T-cell (primary cell): ENCODE results near the gene HAP1. TPM values are rescaled to one million over a fixed set of nuclear protein-coding genes. Genes with fewer than 3 reads are reported as not detected.

Experiments
- ATAC-seq, 4 experiments: fragments of 200-7000 bp in 3 of 4; fragments of 150-1000 bp in 1 of 4; cut with Tn5 transposase; replicated peaks in 1 of 4; 1 replicate in 3 of 4; 2 replicates in 1 of 4; pipeline ENCODE4 v1.10.0; 2021; ENCODE audit warnings: moderate library complexity in 3 of 4, mild to moderate bottlenecking in 2 of 4, moderate number of reproducible peaks in 1 of 4
- CTCF ChIA-PET, 2 donors: fragments of 300-600 bp; sonication (Branson Sonifier 250); formaldehyde crosslinking; loops; one replicate each; lab custom pipeline; 2022; ENCODE audit warnings: antibody characterized with exemption in 2 of 2; lab: Charles Lee
- POLR2A ChIA-PET, 2 donors: fragments of 300-600 bp; sonication (Branson Sonifier 250); formaldehyde crosslinking; loops; one replicate each; lab custom pipeline; 2022; ENCODE audit warnings: antibody characterized with exemption in 2 of 2; lab: Charles Lee
- DNase-seq, 35 experiments: peaks; one replicate each; pipeline versions ENCODE4 v3.0.0 to v3.0.0-alpha.2; 2013 to 2023
- H3K27ac ChIP-seq: one replicate; pipeline ENCODE4 v1.5.1; 2013; ENCODE audit warnings: low read length
- H3K27me3 ChIP-seq, 2 experiments: replicated peaks in 1 of 2; 1 replicate in 1 of 2; 2 replicates in 1 of 2; pipeline versions ENCODE4 v1.6.1 to v1.7.0; 2013; ENCODE audit warnings: low read length in 1 of 2, mixed read lengths in 1 of 2; ENCODE audit not compliant: control insufficient read depth in 2 of 2, insufficient read depth in 2 of 2; ENCODE audit errors: extremely low read depth in 1 of 2
- H3K36me3 ChIP-seq, 2 donors: 1 replicate in 1 of 2; 2 replicates in 1 of 2; pipeline versions ENCODE4 v1.6.1 to v1.7.0; 2013; ENCODE audit warnings: low read length in 1 of 2; ENCODE audit not compliant: control insufficient read depth in 2 of 2, insufficient read depth in 1 of 2; ENCODE audit errors: extremely low read depth in 1 of 2
- H3K4me1 ChIP-seq, 2 experiments: 1 replicate in 1 of 2; 2 replicates in 1 of 2; pipeline versions ENCODE4 v1.6.1 to v1.7.0; 2013; ENCODE audit warnings: low read length in 2 of 2, mixed read lengths in 1 of 2; ENCODE audit not compliant: insufficient read depth in 2 of 2, control insufficient read depth in 1 of 2; ENCODE audit errors: extremely low read depth in 1 of 2
- H3K4me3 ChIP-seq, 2 donors: 1 replicate in 1 of 2; 2 replicates in 1 of 2; pipeline versions ENCODE4 v1.5.1 to v1.7.0; 2013; ENCODE audit warnings: mild to moderate bottlenecking in 2 of 2, low read length in 1 of 2, moderate library complexity in 1 of 2; ENCODE audit not compliant: control insufficient read depth in 1 of 2; ENCODE audit errors: extremely low read depth in 1 of 2
- H3K9me3 ChIP-seq: 2 replicates; pipeline ENCODE4 v1.7.0; 2013
- H3K27ac Mint-ChIP-seq, 2 donors: one replicate each; pipeline ENCODE4 v1.8.0; 2020 to 2021; ENCODE audit warnings: mild to moderate bottlenecking in 2 of 2, mixed read lengths in 2 of 2
- H3K27me3 Mint-ChIP-seq, 2 donors: one replicate each; pipeline ENCODE4 v1.8.0; 2021 to 2022; ENCODE audit warnings: mixed read lengths in 2 of 2
- H3K36me3 Mint-ChIP-seq: one replicate; pipeline ENCODE4 v1.8.0; 2021; ENCODE audit warnings: mixed read lengths
- H3K4me1 Mint-ChIP-seq, 3 donors: one replicate each; pipeline ENCODE4 v1.8.0; 2020 to 2022; ENCODE audit warnings: mixed read lengths in 3 of 3, mild to moderate bottlenecking in 1 of 3
- H3K4me3 Mint-ChIP-seq, 3 donors: one replicate each; pipeline ENCODE4 v1.8.0; 2020 to 2022; ENCODE audit warnings: mild to moderate bottlenecking in 3 of 3, mixed read lengths in 3 of 3, moderate library complexity in 3 of 3
- H3K9me3 Mint-ChIP-seq, 3 donors: one replicate each; pipeline ENCODE4 v1.8.0; 2020 to 2022; ENCODE audit warnings: mixed read lengths in 3 of 3
- whole genome bisulfite sequencing: methylation state at CpG from one replicate; pipeline ENCODE4 v1.1.5; 2013; ENCODE audit warnings: missing lambda C conversion rate; ENCODE audit not compliant: insufficient coverage; 5-methylcytosine and 5-hydroxymethylcytosine counted together
- total RNA-seq, 35 experiments: library from RNA in 6 of 35; stranded (reverse) in 6 of 35; fragments of 120-200 nt in 1 of 35; gene quantifications; one replicate each; pipeline versions ENCODE4 v1.2.1 to v1.2.4 and lab custom pipeline; 2013 to 2026

Gene HAP1
- total RNA-seq, 5 donors from 2014 or later (not counting 1 experiment from before 2014, with no cell fraction given), result 0.49 to 0.63 (median 0.53) TPM; not detected in 2

GRCh38 chr17:41738801-41739112 is 4.3 kb upstream of the HAP1 start:
- H3K27me3 Mint-ChIP-seq, result peaks cover 26 to 36% of the 10 kb centered on the region in 2 donors
- Histone ChIP-seq H3K36me3 (no peaks in the 10 kb centered on the region), H3K4me1 (peaks cover 2 to 23% of the 10 kb centered on the region in 2 experiments), H3K9me3 (no peaks in the 10 kb centered on the region), H3K27ac (no peak overlapping the region), H3K27me3 (peaks cover 0 to 43% of the 10 kb centered on the region in 2 experiments), H3K4me3 (no peak overlapping the region)
- CTCF ChIA-PET, result no interaction called here
- H3K4me1 Mint-ChIP-seq, result peaks cover 0 to 10% (median 2%) of the 10 kb centered on the region in 3 donors
- H3K9me3 Mint-ChIP-seq, result no peaks in the 10 kb centered on the region
- no peak overlapping the region for H3K4me3 Mint-ChIP-seq
- DNase-seq (no peak), ATAC-seq (no peak)
- H3K36me3 Mint-ChIP-seq, result no peaks in the 10 kb centered on the region
- POLR2A ChIA-PET, result no interaction called here
- WGBS, result 100% methylated on average over 4 of the region's 5 CpGs
- no peak overlapping the region for H3K27ac Mint-ChIP-seq

DNA sequence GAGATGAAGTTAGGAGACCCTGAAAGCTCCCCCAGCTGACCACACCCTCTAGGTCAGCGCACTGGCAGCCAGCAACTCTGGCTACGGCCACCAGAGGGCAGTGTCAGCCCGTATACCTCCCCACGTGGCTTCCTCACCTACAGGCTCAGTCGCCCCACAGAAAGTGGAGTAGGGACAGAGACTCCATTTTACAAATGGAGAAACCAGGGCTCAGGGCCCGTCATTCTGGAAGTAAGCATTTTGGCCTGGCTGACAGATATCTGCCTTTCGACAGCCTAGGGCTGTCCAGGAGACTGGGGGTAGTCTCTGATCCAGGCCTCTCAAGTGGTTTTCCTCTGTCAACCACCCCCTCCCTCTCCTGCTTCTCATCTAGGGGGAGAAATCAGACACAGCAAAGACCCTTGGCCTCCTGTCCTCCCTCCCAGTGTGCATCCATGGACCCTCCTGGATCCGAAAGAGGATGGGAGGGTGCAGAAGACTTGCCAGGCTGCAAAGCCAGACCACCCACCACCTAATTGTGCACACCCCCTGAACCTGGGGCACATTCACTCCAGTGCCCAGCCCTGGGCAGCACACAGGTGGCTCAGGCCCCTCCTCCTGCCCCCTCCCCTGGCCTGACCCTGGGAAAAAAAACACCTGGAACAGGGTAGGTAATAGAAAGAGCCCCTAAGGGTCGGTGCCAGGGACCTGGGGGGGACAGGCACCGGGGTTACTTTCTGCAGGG is 3.8 kb upstream of the HAP1 start:
- Mint-ChIP-seq H3K9me3 (no peaks in the 10 kb centered on the region), H3K4me3 (no peak overlapping the region), H3K36me3 (no peaks in the 10 kb centered on the region), H3K27me3 (peaks cover 29 to 39% of the 10 kb centered on the region in 2 donors), H3K4me1 (peaks cover 0 to 12% (median 4%) of the 10 kb centered on the region in 3 donors), H3K27ac (no peak overlapping the region)
- Histone ChIP-seq H3K4me1 (peaks cover 2 to 25% of the 10 kb centered on the region in 2 experiments), H3K9me3 (no peaks in the 10 kb centered on the region), H3K27ac (no peak overlapping the region), H3K4me3 (no peak overlapping the region), H3K27me3 (peaks cover 0 to 47% of the 10 kb centered on the region in 2 experiments), H3K36me3 (no peaks in the 10 kb centered on the region)
- DNase-seq (peak; percentile 38 to 89 (median 69)), ATAC-seq (peak; percentile 83 to 94 (median 90))
- POLR2A ChIA-PET, result no interaction called here
- WGBS, result 39% methylated on average over 3 of the region's 10 CpGs
- CTCF ChIA-PET, result interaction anchor here (0.6 to 1.4 kb wide), 6 partner anchors 59 to 323 kb away, joined by 3 to 10 read pairs (median 5); partner anchors contain the start of gene KLHL11 (in 1 of the 2)

DNA sequence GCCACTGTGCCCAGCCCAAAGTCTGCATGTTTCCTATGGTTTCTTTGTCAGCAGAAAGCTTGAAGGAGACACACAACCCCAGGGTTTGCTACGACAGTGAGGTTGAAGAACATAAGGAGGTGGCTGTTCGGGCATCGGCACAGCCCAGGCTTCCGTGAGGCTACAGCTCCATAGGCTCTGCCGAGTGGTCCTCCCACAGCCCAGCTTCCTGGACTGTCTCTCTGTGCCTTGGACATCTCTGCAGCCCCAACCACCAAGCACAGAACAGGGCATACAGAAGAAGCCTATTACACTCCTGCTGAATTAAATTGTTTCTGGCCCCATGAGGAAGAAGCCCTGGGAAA is 3.2 kb upstream of the HAP1 start:
- Mint-ChIP-seq H3K4me3 (peak overlapping the region in 1 of 3 donors; percentile 24), H3K4me1 (peaks cover 0 to 12% (median 4%) of the 10 kb centered on the region in 3 donors), H3K9me3 (no peaks in the 10 kb centered on the region), H3K27me3 (peaks cover 30 to 41% of the 10 kb centered on the region in 2 donors), H3K36me3 (no peaks in the 10 kb centered on the region), H3K27ac (peak overlapping the region in 1 of 2 donors; percentile 36)
- H3K9me3 ChIP-seq, result no peaks in the 10 kb centered on the region
- H3K27me3 ChIP-seq, result peaks cover 0 to 53% of the 10 kb centered on the region in 2 experiments
- ChIA-PET CTCF (interaction anchor here (0.6 to 1.4 kb wide), 7 partner anchors 18 to 324 kb away, joined by 3 to 10 read pairs (median 6); partner anchors contain the start of gene KLHL11 (in 1 of the 2)), POLR2A (interaction anchor here in 1 of 2 donors (0.5 kb wide), 1 partner anchor 62 kb away, joined by 3 read pairs; no protein-coding TSS in a partner anchor)
- H3K27ac ChIP-seq, result no peak overlapping the region
- no peak overlapping the region for H3K4me3 ChIP-seq
- DNase-seq (peak in 1 of 35 experiments; percentile 17), ATAC-seq (peak; percentile 10 to 42 (median 14))
- 60% methylated on average over 3 of the region's 5 CpGs for WGBS
- peaks cover 2 to 25% of the 10 kb centered on the region in 2 experiments for H3K4me1 ChIP-seq
- no peaks in the 10 kb centered on the region for H3K36me3 ChIP-seq

- peak overlapping the region in 1 of 3 donors; percentile 24 for H3K4me3 Mint-ChIP-seq
- peak in 3 of 35 experiments; percentile 13 to 36 (median 18) for DNase-seq
- H3K27me3 ChIP-seq, result peaks cover 2 to 59% of the 10 kb centered on the region in 2 experiments
Observed at GRCh38 chr17:41736983-41737679, 2.7 kb upstream of the HAP1 start.

GRCh38 chr17:41735744-41736143 is 1.3 kb upstream of the HAP1 start:
- ChIA-PET CTCF (interaction anchor here (0.5 to 0.6 kb wide), 2 partner anchors 52 to 76 kb away, joined by 3 read pairs; partner anchors contain the start of gene P3H4 (in 1 of the 2)), POLR2A (no interaction called here)
- no peak overlapping the region for H3K4me3 ChIP-seq
- DNase-seq, result no peak
- no peak for ATAC-seq
- no peak overlapping the region for H3K27ac ChIP-seq
- no peak overlapping the region for H3K4me3 Mint-ChIP-seq
- H3K27ac Mint-ChIP-seq, result peak overlapping the region in 1 of 2 donors; percentile 37
- peaks cover 0 to 12% (median 4%) of the 10 kb centered on the region in 3 donors for H3K4me1 Mint-ChIP-seq
- 82% methylated on average over 4 of the region's 4 CpGs for WGBS
- no peaks in the 10 kb centered on the region for H3K36me3 Mint-ChIP-seq
- peaks cover 3 to 70% of the 10 kb centered on the region in 2 experiments for H3K27me3 ChIP-seq
- peaks cover 2 to 25% of the 10 kb centered on the region in 2 experiments for H3K4me1 ChIP-seq
- H3K36me3 ChIP-seq, result no peaks in the 10 kb centered on the region
- no peaks in the 10 kb centered on the region for H3K9me3 Mint-ChIP-seq
- H3K27me3 Mint-ChIP-seq, result peaks cover 45 to 57% of the 10 kb centered on the region in 2 donors
- no peaks in the 10 kb centered on the region for H3K9me3 ChIP-seq

More at GRCh38 chr17:41736983-41737679, 2.7 kb upstream of the HAP1 start:
- Histone ChIP-seq H3K4me1 (peaks cover 2 to 25% of the 10 kb centered on the region in 2 experiments), H3K9me3 (no peaks in the 10 kb centered on the region), H3K4me3 (no peak overlapping the region), H3K36me3 (no peaks in the 10 kb centered on the region), H3K27ac (no peak overlapping the region)
- peak overlapping the region in 1 of 2 donors; percentile 36 for H3K27ac Mint-ChIP-seq
- ChIA-PET POLR2A (interaction anchor here in 1 of 2 donors (0.5 kb wide), 1 partner anchor 62 kb away, joined by 3 read pairs; no protein-coding TSS in a partner anchor), CTCF (interaction anchor here (0.6 to 1.4 kb wide), 8 partner anchors 17 to 324 kb away, joined by 3 to 10 read pairs (median 5); partner anchors contain the start of gene KLHL11 (in 1 of the 2))
- H3K27me3 Mint-ChIP-seq, result peaks cover 35 to 46% of the 10 kb centered on the region in 2 donors
- no peaks in the 10 kb centered on the region for H3K36me3 Mint-ChIP-seq
- peaks cover 0 to 12% (median 4%) of the 10 kb centered on the region in 3 donors for H3K4me1 Mint-ChIP-seq
- no peaks in the 10 kb centered on the region for H3K9me3 Mint-ChIP-seq
- ATAC-seq, result peak in 2 of 4 experiments; percentile 11 to 36
- WGBS, result 59% methylated on average over 9 of the region's 17 CpGs

- no peaks in the 10 kb centered on the region for H3K36me3 Mint-ChIP-seq
- H3K9me3 Mint-ChIP-seq, result no peaks in the 10 kb centered on the region
- Histone ChIP-seq H3K36me3 (no peaks in the 10 kb centered on the region), H3K4me3 (peak overlapping the region; percentile 21 to 35), H3K4me1 (peaks cover 2 to 25% of the 10 kb centered on the region in 2 experiments), H3K27ac (no peak overlapping the region), H3K27me3 (peaks cover 6 to 72% of the 10 kb centered on the region in 2 experiments), H3K9me3 (no peaks in the 10 kb centered on the region)
- WGBS, result 5% methylated on average over 23 of the region's 23 CpGs
- peak overlapping the region in 1 of 3 donors; percentile 59 for H3K4me3 Mint-ChIP-seq
- H3K27me3 Mint-ChIP-seq, result peaks cover 45 to 63% of the 10 kb centered on the region in 2 donors
- H3K4me1 Mint-ChIP-seq, result peaks cover 0 to 12% (median 4%) of the 10 kb centered on the region in 3 donors
- ATAC-seq, result no peak
- ChIA-PET CTCF (no interaction called here), POLR2A (no interaction called here)
- no peak for DNase-seq
- H3K27ac Mint-ChIP-seq, result no peak overlapping the region
Observed at GRCh38 chr17:41734949-41735313, 488 bp upstream of the HAP1 start.
